Type B pancreatic cell (in vitro differentiated cells): ENCODE data around the gene MRPS23. TPM values are rescaled to one million over a fixed set of nuclear protein-coding genes. Genes with fewer than 3 reads are reported as not detected.
A peak's percentile ranks its signal among the peaks of the same experiment; 100 is the strongest.

Experiments
- DNase-seq: peaks from one replicate; pipeline ENCODE4 v3.0.0; 2021; ENCODE audit warnings: mixed read lengths; ENCODE audit not compliant: unreplicated experiment; ENCODE audit errors: extremely low spot score
- H3K27ac Mint-ChIP-seq: 2 replicates; pipeline ENCODE4 v1.8.0; 2021; ENCODE audit warnings: mild to moderate bottlenecking, mixed read lengths
- H3K27me3 Mint-ChIP-seq: 2 replicates; pipeline ENCODE4 v1.8.0; 2021; ENCODE audit warnings: mixed read lengths
- H3K36me3 Mint-ChIP-seq: 2 replicates; pipeline ENCODE4 v1.8.0; 2021; ENCODE audit warnings: mixed read lengths
- H3K4me1 Mint-ChIP-seq: one replicate; pipeline ENCODE4 v1.8.0; 2021; ENCODE audit warnings: mixed read lengths; ENCODE audit not compliant: unreplicated experiment
- H3K4me3 Mint-ChIP-seq: 2 replicates; pipeline ENCODE4 v1.8.0; 2021; ENCODE audit warnings: mild to moderate bottlenecking, mixed read lengths
- H3K9me3 Mint-ChIP-seq: 2 replicates; pipeline ENCODE4 v1.8.0; 2021; ENCODE audit warnings: mixed read lengths
- CTCF ChIP-seq: fragments of 200-600 bp; sonication (generic); conservative IDR thresholded peaks from 2 replicates; pipeline ENCODE4 v1.5.0; 2021; ENCODE audit warnings: antibody characterized with exemption, mild to moderate bottlenecking
- total RNA-seq: library from RNA; stranded (reverse); gene quantifications from 2 replicates; pipeline ENCODE4 v1.2.1, GENCODE V29; 2021; ENCODE audit warnings: low replicate concordance

Gene MRPS23
- total RNA-seq, 1 donor from 2014 or later: 46.9 TPM

- Mint-ChIP-seq H3K4me1 (peaks cover 72% of the 10 kb centered on the region), H3K9me3 (no peaks in the 10 kb centered on the region), H3K27ac (peak overlapping the region; percentile 61), H3K27me3 (no peaks in the 10 kb centered on the region), H3K4me3 (peak overlapping the region; percentile 5), H3K36me3 (peaks cover 13% of the 10 kb centered on the region)
- DNase-seq: no peak
- TF ChIP-seq CTCF: no peak
Measured at GRCh38 chr17:57876023-57876865, 26.4 kb upstream of the MRPS23 start.

GRCh38 chr17:57875290-57876022, 25.6 kb upstream of the MRPS23 start:
- Mint-ChIP-seq H3K27me3 (no peaks in the 10 kb centered on the region), H3K9me3 (no peaks in the 10 kb centered on the region), H3K36me3 (peaks cover 13% of the 10 kb centered on the region), H3K27ac (peak overlapping the region; percentile 65), H3K4me1 (peaks cover 65% of the 10 kb centered on the region), H3K4me3 (peak overlapping the region; percentile 74)
- DNase-seq: peak; percentile 81
- peak; percentile 73 for TF ChIP-seq CTCF

- H3K4me3 Mint-ChIP-seq: peak overlapping the region; percentile 74
Measured at GRCh38 chr17:57874434-57875289, 24.8 kb upstream of the MRPS23 start.

GRCh38 chr17:57874058-57874419, 24.2 kb upstream of the MRPS23 start:
- Mint-ChIP-seq H3K27me3 (no peaks in the 10 kb centered on the region), H3K4me3 (no peak overlapping the region), H3K4me1 (peaks cover 58% of the 10 kb centered on the region), H3K36me3 (peaks cover 17% of the 10 kb centered on the region), H3K27ac (no peak overlapping the region), H3K9me3 (no peaks in the 10 kb centered on the region)
- no peak for DNase-seq
- TF ChIP-seq CTCF: no peak

More at GRCh38 chr17:57874434-57875289, 24.8 kb upstream of the MRPS23 start:
- H3K27me3 Mint-ChIP-seq: no peaks in the 10 kb centered on the region
- no peak for TF ChIP-seq CTCF
- H3K9me3 Mint-ChIP-seq: no peaks in the 10 kb centered on the region
- peaks cover 64% of the 10 kb centered on the region for H3K4me1 Mint-ChIP-seq
- peaks cover 21% of the 10 kb centered on the region for H3K36me3 Mint-ChIP-seq
- peak; percentile 84 for DNase-seq
- peak overlapping the region; percentile 65 for H3K27ac Mint-ChIP-seq

- Mint-ChIP-seq H3K36me3 (peaks cover 17% of the 10 kb centered on the region), H3K27me3 (no peaks in the 10 kb centered on the region), H3K9me3 (no peaks in the 10 kb centered on the region), H3K27ac (no peak overlapping the region), H3K4me1 (peaks cover 59% of the 10 kb centered on the region), H3K4me3 (no peak overlapping the region)
- no peak for TF ChIP-seq CTCF
- DNase-seq: no peak
Measured at GRCh38 chr17:57873261-57874057, 23.6 kb upstream of the MRPS23 start.
